Sciatic nerve (tissue), 2 donors: Measurements from ENCODE around the gene ASAP3. TPM values are rescaled to one million over a fixed set of nuclear protein-coding genes. Genes with fewer than 3 reads are reported as not detected.

Experiments used
- ATAC-seq: fragments of 200-7000 bp; cut with Tn5 transposase; one replicate; pipeline ENCODE4 v1.9.1; 2020; ENCODE audit warnings: mild to moderate bottlenecking, moderate library complexity
- DNase-seq: peaks from one replicate; pipeline ENCODE4 v3.0.0-alpha.2; 2020; ENCODE audit warnings: low spot score
- intact Hi-C: fragments of 100-400 bp; cut with DNase I; formaldehyde crosslinking; loops from one replicate; pipeline ENCODE4 v1.14.2; 2022
- total RNA-seq: library from RNA; stranded (reverse); fragmentation: NEBNext Ultra II Directional; extraction: Animal tissue kit (Norgen Biotek cat#: 25700); gene quantifications from one replicate; pipeline ENCODE4 v1.2.1, GENCODE V29; 2021
- donor health status: DM: no; HTN: no; CAD: no.
- donor health status: DM: no; HTN: no; CAD: no.

The ASAP3 gene
- total RNA-seq, 1 donor from 2014 or later, result 109 TPM

DNA sequence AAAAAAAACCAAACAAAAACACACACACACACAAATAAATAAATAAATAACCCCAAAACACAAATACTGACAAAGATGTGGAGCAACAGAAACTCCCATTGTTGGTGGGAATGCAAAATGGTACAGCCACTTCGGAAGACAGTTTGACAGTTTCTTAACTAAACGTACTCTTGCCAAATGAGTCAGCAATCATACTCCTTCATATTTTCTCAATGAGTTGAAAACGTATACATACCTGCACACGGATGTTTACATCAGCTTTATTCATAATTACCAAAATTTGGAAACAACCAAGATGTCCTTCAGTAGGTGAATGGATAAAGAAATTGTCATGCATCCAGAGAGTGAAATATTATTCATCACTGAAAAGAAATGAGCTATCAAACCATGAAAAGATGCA, 23.5 kb downstream of the ASAP3 start:
- DNase-seq (no peak), ATAC-seq (no peak)
- intact Hi-C loops, result no loop called here

DNA sequence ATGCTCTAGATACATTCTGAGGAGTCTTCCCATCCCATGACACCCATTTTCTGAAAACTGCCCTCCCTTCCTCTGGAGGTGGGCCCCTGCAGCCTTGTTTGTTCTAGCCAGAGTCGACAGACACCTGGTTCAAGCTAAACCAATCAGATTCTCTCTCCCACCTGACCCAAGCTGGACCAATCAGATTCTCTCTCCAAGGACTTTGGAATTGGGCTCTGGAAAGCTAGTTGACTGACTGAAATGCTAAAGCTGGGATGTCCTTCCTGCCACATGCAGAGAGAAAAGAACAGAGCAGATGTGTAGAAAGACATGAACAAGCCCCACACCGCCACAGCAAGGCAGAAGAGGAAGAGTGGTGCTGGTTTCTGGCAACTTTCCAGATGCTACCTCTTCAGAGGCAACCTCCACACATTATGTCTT, 24.6 kb downstream of the ASAP3 start:
- ATAC-seq (no peak), DNase-seq (no peak)
- intact Hi-C loops, result no loop called here

DNA sequence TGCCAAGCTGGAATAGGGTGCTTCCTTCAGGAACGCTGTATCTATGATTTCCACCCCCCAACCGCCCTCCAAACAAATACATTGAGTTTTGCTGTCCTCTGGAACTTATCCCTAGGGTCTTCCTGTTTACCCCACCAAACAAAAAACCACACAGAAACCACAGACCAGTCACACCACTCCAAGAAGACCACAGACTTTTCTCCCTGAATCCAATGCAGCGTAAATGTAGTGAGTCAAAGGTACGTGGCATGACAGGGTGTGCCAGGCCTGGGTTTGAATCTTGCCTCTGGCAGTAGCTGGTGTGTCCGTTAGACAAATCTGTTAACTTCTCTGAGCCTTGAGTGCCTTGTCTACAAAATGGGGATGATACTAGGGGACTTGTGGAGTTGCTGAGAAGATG, 27.8 kb downstream of the ASAP3 start:
- intact Hi-C loops, result no loop called here
- DNase-seq (no peak), ATAC-seq (no peak)

DNA sequence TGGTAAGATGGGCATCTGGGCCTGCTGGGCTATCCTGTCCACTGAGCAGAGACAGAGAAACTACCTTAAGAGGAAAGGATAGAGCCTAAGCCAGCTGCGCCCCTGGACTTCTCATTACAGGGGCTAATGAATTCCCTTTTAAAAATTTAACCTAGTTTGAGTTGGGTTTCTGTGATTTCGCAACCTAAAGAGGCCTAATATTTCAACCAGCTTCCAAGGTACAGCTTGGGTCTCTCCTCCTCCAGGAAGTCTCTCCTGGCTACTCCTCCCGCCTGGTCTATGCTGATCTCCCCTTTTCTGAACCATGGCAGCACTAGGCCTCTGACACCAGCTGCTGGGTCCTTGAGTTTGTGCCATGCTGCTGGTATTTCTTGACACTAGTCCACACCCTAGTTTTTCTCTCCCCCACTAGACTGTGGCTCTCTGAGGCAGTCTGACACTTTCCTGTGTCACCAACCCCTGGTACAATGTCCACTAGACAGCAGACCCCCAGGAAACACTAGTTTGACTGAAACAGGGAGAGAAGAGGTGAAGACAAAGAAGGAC, 30.5 kb downstream of the ASAP3 start:
- DNase-seq (no peak), ATAC-seq (no peak)
- intact Hi-C loops, result no loop called here

DNA sequence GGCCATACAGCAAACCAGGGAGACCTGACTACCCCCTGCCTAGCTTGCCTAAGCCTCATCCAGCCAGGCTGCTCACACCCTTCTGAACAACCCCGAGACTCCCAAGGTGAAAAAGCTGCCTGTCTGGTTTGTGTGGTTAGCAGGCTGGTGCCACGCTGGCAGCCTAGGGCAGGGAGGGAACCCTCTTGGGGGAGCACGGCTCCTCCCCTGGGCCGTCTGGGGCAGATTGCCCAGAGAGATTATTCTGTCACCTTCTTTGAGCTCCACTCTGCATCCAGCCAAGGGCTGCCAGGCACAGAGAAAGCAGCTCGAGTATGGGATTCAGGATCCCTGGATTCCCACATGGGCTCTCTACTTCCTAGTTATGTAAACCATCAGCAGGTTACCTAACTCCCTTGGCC, 32.0 kb downstream of the ASAP3 start:
- DNase-seq (no peak), ATAC-seq (peak; percentile 9)
- intact Hi-C loops, result no loop called here

DNA sequence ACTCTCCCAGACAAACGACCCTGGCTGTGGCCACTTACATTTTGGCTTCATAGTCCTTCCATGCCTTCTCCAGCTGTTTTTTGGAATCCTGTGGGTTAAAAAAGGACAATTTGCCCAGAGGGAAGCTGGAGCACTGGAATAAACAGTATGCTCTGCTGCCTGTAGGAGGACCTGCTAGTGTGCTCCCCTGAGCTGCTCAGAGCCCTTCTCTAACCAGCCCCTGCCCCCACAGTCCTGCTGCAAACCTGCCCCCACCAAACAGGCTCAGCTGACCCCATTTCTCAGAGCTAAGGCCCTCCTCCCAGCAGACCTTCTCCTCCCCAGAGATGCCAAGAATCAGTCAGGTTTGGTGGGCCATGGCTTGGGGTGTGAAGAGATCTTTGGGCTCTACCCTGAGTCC, 32.5 kb downstream of the ASAP3 start:
- ATAC-seq (no peak), DNase-seq (no peak)
- intact Hi-C loops, result no loop called here

DNA sequence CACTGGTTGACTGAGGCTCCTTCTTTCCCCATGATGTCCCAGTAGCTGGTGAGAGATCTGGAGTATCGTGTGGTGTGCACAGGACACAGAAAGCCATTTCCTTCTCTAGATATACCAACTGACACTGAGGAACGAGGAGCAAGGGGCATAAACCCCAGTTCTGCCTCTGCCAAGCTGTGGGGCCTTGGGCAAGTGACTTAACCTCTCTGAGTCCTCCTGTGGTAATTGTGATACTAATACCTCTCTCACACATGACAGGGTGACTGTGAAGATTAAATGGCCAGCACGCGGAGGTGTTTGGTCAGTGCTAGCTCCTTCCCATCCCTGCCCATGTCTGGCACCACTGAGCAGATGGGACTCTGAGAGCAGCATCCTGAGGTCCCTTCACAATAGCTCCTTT, 33.1 kb downstream of the ASAP3 start:
- no peak for ATAC-seq
- intact Hi-C loops, result no loop called here
- DNase-seq, result no peak

DNA sequence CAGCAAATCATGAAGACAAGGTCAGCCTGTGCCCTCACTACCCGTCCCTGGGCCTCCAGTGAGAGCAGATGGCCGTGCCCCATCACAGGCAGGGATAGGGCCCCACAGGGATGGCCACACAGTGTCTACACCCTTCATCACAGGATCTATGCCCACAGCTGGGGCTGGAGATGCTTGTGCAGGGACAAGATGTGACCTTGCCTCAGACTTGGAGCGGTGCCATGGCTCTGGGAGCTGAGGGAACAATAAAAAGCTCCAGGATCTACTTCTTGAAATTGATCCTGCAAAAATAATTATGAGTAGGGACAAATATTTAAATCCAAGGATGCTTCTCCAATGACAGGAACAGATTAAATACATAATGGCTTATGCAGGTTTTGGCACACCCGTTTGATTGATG, 34.0 kb downstream of the ASAP3 start:
- peak; percentile 45 for ATAC-seq
- no peak for DNase-seq
- intact Hi-C loops, result no loop called here

DNA sequence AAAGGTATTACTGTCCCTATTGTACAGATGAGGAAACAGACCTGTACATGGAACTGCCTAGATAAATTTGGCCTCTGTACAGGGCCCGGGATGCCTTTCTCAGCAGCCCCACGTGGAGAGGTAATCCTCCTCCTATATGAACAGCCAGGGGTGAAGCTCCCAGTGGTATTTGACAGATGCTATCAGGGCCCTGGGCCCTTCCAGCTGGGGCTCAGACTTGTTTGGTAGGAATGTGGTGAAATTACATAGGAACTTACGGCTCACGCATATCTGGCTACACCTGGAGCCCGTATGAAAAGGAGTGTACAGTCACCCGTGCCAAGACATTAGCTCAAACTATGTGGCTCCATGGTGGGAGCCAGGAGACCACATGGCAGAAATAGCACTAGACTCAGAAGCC, 34.7 kb downstream of the ASAP3 start:
- DNase-seq (no peak), ATAC-seq (no peak)
- intact Hi-C loops, result no loop called here

DNA sequence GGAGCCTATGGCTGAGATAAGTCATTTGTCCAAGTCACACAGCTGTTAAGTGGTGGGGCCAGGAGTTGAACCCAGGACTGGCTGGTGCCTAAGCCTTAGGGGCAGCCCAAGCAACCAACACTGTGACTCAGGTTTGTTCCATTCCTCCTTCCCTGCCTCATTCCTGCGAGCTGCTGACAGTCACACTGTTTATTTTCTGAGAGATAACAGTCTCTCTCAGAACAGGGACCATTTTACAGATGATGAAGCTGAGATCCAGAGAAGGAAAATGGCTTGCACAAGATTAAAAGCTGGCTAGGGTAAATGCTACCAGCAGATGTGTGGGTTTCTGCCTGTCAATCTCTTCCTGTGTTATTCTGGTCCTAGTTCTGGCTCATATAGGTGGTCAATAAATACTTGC, 35.1 kb downstream of the ASAP3 start:
- intact Hi-C loops, result no loop called here
- no peak for ATAC-seq
- DNase-seq, result no peak

DNA sequence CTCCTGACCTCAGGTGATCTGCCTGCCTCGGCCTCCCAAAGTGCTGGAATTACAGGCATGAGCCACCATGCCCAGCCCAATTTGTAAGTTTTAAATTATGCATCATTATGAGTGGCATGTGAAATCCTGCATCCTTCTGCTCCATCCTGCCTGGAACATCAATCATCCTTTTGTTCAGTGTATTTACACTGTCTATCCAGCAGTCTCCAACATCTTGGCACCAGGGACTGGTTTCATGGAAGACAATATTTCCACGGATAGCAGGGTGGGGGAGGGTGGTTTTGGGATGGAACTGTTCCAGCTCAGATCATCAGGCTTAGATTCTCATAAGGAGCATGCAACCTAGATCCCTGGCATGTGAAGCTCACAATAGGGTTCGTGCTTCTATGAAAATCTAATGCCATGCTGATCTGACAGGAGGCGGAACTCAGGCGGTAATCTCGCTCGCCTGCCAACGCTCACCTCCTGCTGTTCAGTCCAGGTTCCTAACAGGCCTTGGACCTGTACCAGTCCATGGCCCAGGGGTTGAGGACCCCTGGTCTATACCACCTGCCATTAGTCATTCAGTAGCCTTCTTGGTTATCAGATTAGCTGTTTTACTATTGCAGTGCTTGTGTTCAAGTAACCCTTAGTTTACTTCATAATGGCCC, 37.2 kb downstream of the ASAP3 start:
- intact Hi-C loops, result no loop called here
- DNase-seq, result no peak
- no peak for ATAC-seq

DNA sequence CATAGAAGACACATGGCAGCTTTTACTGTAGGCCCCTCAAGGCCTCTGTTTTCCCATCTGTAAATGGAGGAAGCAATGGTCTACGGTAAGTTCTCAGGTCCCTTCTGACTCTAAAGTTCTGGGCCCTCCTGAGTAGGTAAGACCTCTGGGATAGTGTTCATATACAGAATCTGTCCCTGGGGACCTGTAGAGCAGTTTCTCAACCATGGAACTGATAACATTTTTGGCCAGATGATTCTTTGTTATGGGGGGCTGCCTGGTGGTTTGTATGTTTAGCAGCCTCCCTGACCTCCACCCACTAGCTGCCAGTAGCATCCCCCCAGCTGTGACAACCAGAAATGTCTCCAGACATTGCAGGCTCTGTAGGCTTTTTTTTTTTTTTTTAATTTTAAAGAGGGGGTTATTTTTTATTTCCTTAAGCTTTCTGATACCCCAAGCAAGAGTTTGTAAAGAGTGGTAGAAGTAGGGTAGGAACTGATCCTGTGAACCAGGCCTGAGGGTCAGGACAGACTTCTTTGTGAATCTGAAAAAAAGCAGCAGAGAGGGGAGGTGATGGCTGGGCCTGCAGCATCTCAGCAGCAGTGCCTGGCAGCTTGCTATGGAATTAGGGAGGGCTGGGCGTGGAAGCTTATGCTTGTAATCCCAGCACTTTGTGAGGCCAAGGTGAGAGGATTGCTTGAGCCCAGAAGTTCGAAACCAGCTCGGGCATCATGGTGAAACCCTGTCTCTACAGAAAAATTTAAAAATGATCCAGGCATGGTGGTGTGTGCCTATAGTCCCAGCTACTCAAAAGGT, 39.2 kb downstream of the ASAP3 start:
- ATAC-seq (peak; percentile 7), DNase-seq (no peak)
- intact Hi-C loops, result no loop called here

DNA sequence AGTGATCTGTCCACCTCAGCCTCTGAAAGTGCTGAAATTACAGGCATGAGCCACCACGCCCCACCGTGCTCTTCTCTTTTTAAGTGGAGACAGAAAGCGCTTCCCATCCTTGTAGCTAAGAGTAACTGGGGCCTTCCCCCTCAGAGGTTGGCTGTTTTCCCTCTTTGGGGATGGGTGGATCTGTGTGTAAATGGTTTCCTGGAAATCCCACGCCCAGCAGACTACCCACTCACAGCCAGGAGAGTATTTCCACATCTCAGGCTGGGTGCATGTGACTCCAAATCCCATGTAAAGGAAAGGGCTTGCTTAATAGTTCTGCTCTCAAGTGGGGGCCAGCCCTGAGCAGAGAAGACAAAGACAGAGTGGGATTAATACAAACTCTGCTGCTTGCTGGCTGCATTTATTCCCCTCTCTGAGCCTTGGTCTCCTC, 39.9 kb downstream of the ASAP3 start:
- DNase-seq (peak; percentile 83), ATAC-seq (peak; percentile 97)
- intact Hi-C loops, result no loop called here

DNA sequence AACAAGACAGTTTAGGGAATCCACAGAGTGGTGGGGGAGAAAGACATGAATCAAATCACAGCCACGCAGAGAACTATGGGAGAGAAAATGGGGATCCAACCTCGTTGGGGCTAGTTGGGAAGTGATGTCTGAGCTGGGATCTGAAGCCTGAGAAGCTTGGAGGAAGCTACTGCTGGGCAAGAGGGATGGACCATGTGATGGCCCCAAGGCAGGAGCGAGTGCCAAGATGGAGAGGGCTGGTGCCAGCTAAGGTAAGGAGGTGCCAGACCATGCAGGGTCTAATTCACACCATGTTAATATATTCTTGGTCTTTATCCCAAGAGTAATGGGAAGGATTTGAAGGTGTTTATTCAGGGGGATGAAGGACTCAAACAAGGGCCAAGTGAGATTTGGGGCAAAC, 41.2 kb downstream of the ASAP3 start:
- intact Hi-C loops, result no loop called here
- DNase-seq, result no peak
- ATAC-seq, result no peak

DNA sequence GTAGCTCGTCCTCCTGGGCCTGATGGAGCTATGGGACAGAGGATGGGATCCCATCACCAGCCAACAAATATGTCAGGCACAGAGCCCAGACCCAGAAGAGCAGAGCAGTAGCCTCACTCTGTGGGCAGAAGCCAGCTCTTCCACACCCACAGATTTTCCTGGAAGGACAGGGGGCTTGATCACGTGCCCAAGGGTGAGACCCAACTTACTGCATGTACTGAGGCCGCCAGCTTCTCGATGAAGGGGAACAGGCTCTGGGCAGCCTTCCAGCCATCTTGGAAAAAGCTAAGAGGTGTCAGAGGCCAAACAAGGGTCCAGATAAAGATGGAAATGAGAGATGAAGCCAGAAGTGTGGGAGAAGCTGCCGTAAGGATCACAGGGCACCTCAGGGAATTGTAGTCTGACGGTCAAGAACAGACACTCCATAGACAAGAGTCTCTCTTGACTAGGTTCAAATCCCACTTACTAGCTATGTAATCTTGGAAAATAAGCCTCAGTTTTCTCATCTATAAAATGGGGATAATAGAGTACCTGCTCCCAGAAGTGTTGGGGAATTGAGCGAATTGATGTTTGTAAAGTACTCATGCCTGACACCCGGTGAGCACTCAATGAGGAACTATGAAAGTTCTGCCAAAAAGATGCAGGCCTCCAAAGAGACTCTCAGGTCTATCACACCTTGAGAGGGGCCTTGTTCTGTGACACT, 42.4 kb downstream of the ASAP3 start:
- ATAC-seq, result no peak
- intact Hi-C loops, result no loop called here
- DNase-seq, result no peak

DNA sequence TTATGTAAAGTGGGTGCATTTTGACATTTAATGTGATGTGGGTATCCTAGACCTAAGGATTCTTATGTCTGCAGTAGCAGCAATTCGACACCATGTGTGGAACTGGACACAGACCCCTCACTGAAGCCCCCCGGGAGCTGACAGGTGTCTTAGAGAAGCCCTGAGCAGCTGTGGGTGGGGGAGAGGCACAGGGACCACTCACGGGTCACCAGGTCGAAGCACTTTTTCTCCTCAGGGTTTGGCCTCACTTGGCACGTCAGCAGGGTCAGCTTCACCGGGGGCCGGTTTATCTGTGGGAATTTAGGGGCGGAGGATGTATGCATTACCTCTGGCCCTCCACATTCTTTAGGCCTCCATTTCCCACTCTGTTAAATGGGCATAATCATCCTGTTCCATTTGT, 45.4 kb downstream of the ASAP3 start:
- ATAC-seq (no peak), DNase-seq (no peak)
- intact Hi-C loops, result no loop called here

DNA sequence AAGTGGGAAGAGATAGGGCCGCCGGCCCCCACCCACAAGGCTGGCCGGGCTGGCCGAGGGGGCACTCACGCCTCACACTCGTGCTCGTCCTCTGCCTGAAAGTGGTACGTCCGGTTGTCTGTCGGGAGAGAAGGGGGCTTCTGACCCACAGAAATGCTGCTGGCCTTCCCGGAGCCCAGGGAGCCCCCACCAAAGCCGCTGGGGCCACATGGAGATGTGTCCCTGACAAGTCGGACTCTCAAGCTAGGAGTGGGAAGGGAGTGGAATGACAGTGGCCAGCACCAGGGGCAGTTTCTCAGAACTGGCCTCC, 46.7 kb downstream of the ASAP3 start:
- ATAC-seq (no peak), DNase-seq (no peak)
- intact Hi-C loops, result no loop called here

DNA sequence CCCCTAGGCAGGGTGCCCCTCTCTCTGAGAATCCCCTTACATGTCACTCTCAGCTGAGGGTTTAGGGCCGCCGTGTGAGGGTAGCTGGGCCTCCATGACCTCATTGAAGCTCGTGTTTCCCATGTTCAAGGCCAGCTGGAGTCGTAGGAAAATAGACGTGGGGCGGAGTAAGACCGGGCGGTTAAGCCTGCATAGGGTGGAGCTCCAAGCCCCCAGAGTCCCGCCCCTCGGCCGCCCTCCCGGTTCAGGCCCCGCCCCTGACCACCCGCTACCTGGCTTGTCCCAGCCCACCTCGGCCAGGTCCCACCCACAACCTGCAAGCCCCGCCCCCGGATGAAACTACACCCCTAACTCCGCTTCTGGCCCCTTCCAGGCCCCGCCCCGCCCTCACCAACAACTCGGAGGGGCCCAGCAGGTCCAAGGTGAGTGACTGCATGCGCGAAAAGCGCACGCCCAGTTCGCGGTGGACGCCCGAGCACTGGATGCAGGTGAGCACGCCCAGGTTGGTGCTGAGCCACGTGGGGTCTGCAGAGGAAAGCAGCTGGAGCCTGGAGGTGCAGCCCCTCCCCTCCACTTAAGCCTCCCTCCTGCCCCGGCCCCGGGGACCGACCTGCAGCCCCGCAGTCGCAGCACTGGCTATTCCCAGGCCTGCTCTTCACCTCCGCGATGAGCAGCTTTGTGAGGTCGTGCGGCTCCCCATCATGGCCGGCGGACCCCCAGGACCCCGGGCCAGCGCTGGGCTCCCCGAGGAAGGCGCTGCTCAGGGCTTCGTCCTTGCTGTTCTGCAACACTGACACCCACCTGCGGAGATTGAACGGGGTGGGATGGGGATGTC, 47.2 kb downstream of the ASAP3 start:
- DNase-seq (no peak), ATAC-seq (peak; percentile 66)
- intact Hi-C loops, result no loop called here

DNA sequence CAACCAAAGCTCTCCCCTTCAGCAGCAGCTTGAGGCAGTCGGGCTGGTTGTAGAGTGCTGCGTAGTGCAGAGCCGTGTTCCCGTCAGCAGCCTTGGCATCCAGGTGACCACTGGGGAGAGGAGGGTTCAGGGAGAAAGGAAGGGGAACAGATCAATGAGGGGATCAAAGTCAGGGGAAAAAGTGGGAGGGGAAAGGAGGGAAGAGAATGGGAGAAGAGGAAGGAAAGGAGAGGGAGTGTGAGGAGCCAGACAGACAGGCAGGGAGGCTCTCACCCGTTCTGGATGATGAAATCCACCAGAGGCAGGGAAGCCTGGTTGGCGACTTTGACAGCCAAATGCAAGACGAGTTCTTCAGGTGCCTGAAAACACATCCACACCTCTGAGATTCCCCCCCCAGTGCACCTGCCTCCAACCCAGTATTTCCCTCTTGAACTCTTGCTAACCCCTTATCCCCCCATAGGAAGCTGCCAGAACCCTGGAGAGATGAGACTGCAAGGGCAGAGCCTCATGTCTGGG, 49.7 kb downstream of the ASAP3 start:
- DNase-seq, result no peak
- ATAC-seq, result no peak
- intact Hi-C loops, result no loop called here
